ENCODE measurements around the gene LYL1. TPM values are rescaled to one million over a fixed set of nuclear protein-coding genes. Genes with fewer than 3 reads are reported as not detected.

Gene LYL1
- total and polyA plus RNA-seq, 2 of the 13 experiments (the other 11 are each of a cell fraction or from before 2014, with no cell fraction given) = 0.75 to 0.92 TPM

GRCh38 chr19:13053761-13054625 lies 48.7 kb downstream of the LYL1 start (continued):
- TF ChIP-seq ZNF609 (CRISPR knock-in tag; IDR thresholded peaks at IDR 0.05; ENCODE audit: borderline replicate concordance) (peak; percentile 73; the same call in 1 of the 2 replicates), SPEN (CRISPR knock-in tag; IDR thresholded peaks at IDR 0.05; ENCODE audit: low read depth) (peak; percentile 84), KAT2B (IDR thresholded peaks at IDR 0.05; ENCODE audit: borderline replicate concordance, low read depth, low read length) (no peak), TFDP2 (CRISPR knock-in tag; IDR thresholded peaks at IDR 0.05) (peak; percentile 20; the same call in 1 of the 2 replicates), NFKB2 (CRISPR knock-in tag; IDR thresholded peaks at IDR 0.05; ENCODE audit: borderline replicate concordance) (peak; percentile 53; the same call in 1 of the 2 replicates), SIX1 (CRISPR knock-in tag; IDR thresholded peaks at IDR 0.05; ENCODE audit: borderline replicate concordance) (0 out of 2 replicates have a peak, but pooled peaks have one; percentile 47), CREM (IDR thresholded peaks at IDR 0.05) (peak; percentile 65; the same call in 1 of the 2 replicates), CREM (CRISPR knock-in tag; IDR thresholded peaks at IDR 0.05) (no peak), TARDBP (CRISPR knock-in tag; IDR thresholded peaks at IDR 0.05) (peak; percentile 90), ZNF225 (CRISPR knock-in tag; IDR thresholded peaks at IDR 0.05) (no peak), PPARG (CRISPR knock-in tag; conservative IDR thresholded peaks at IDR 0.05) (peak; percentile 58; the same call in 1 of the 2 replicates), AHR (CRISPR knock-in tag; IDR thresholded peaks at IDR 0.05) (0 out of 2 replicates have a peak, but pooled peaks have one; percentile 50), MXD1 (CRISPR knock-in tag; IDR thresholded peaks at IDR 0.05) (peak; percentile 46; the same call in 1 of the 2 replicates), ZNF251 (CRISPR knock-in tag; IDR thresholded peaks at IDR 0.05) (no peak), TEAD3 (CRISPR knock-in tag; optimal IDR thresholded peaks at IDR 0.05; ENCODE audit: borderline replicate concordance) (peak; percentile 98), MAZ (IDR thresholded peaks at IDR 0.05; ENCODE audit: borderline replicate concordance, low read depth, low read length) (peak; percentile 87), MAZ (CRISPR knock-in tag; IDR thresholded peaks at IDR 0.05; ENCODE audit: low read depth) (peak; percentile 75; the same call in 1 of the 2 replicates), ZNF382 (CRISPR knock-in tag; IDR thresholded peaks at IDR 0.05; ENCODE audit: borderline replicate concordance) (no peak), ZNF430 (CRISPR knock-in tag; IDR thresholded peaks at IDR 0.05) (peak; percentile 76; the same call in 1 of the 2 replicates), ZBTB7A (CRISPR knock-in tag; IDR thresholded peaks at IDR 0.05) (peak; percentile 57; the same call in 1 of the 2 replicates), NFRKB (IDR thresholded peaks at IDR 0.05) (no peak), ELF1 (CRISPR knock-in tag; IDR thresholded peaks at IDR 0.05) (no peak; the same call in 1 of the 2 replicates)
